ENCODE results near the gene WWTR1.

- TF ChIP-seq CTCF (IDR thresholded peaks at IDR 0.05; ENCODE audit: insufficient read depth, low read length) (no peak), POLR2AphosphoS5 (IDR thresholded peaks at IDR 0.05; ENCODE audit: low read depth) (no peak), REST (IDR thresholded peaks at IDR 0.05; ENCODE audit: insufficient replicate concordance, low read depth) (no peak), SPI1 (IDR thresholded peaks at IDR 0.05; ENCODE audit: borderline replicate concordance, low read depth) (no peak)
Observed at GRCh38 chr3:149495581-149496125, 162.2 kb downstream of the WWTR1 start.

Measured in HL-60 (cell line).